Activated naive CD4-positive, alpha-beta T cell treated with anti-CD3 and anti-CD28 coated beads, Interleukin-2, amount 50 U/mL, for 16 hours (primary cell): ENCODE measurements around the gene CNTNAP4.

ENCODE experiments used
- DNase-seq: peaks from one replicate; pipeline ENCODE4 v3.0.0-alpha.2; 2020

The CNTNAP4 gene

DNA sequence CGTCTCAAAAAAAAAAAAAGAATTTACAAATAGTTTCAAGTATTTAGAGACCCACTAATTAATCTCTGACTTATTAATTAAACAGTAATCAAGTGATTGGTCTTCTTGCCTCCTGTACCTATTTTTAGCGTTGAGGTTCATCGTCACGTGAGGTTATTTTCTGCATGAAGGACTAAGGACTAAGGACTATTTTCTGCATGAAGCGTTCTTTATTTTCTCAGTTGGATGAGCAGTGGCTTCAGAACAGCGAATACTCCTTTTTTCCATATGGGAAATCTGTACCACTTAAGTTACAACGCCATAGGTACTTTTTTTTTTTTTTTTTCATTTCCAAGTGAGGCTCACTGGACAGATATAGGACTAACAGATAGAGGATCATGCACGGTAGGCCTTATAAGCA is 224.9 kb downstream of the CNTNAP4 start:
- DNase-seq = no peak

DNA sequence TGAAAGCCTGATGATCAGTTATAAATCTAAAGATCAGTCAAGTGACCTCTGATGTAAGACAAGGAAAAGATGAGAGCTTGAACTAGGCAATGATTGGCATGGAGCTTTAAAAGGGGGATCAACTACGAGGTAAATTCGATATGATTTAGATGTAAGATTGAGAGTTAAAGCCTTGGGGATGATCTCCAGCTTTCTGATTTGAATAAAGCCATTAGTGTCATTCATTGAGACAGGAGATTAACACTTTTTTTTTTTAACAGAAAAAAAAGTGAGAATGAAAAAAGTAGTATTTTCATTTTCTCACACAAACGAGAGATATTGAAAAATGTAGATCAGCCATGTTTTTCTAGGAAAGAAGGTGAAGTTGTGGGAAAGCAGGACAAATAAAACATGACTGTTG is 225.4 kb downstream of the CNTNAP4 start:
- DNase-seq = no peak

DNA sequence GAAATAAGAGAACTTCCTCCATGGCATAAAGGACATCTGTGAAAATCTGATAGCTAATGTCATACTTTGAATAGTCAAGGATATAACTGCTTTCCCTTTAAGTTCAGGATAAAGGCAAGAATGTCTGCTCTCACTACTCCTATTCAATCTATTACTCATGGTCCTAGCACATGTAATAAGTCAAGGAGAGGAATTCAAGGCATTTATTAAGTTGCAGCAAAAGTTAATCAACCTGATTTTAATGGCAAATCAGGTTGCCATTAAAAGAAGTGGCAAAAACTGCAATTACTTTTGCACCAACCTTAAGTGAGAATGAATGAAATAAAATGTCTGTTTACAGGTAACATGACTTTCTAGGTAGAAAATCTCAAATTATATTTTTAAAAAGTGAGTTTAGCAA is 225.9 kb downstream of the CNTNAP4 start:
- DNase-seq = no peak

DNA sequence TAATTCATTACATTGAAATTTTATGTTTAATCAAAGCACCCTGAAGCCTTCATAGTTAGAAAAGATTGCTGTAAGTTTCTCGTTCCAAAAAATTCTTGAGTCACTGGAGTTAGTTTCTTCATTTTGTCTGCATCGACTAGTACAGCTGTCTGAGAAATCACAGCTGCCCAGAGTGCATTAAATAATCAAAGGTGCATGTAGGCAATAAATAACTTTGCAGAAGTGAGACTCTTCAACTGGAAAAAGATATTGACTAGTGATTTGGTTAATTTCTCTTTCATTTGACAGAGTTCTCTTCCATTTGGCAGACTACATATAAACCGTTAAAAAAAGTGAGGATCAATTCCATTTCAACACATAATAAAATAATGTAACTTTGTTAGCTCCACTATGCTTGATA is 234.0 kb downstream of the CNTNAP4 start:
- DNase-seq = no peak

DNA sequence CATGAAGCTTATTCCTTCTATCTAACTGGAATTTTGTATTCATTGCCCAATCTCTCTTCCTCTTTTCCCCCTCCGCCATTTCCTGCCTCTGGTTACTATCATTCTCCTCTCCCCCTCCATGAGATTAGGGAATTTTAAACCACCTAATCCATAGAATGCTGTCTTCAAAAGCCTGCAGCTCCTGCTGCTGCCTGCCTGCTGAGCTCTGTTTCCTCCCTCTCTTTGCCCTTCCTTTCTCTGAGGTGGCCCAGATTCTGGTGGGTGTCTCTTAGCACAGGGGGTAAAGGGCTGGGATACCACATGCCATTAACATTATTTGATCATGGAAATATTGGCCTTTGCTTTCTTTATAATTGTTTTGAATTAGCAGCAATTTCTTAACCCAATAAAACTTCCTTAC is 241.6 kb downstream of the CNTNAP4 start:
- no peak for DNase-seq

DNA sequence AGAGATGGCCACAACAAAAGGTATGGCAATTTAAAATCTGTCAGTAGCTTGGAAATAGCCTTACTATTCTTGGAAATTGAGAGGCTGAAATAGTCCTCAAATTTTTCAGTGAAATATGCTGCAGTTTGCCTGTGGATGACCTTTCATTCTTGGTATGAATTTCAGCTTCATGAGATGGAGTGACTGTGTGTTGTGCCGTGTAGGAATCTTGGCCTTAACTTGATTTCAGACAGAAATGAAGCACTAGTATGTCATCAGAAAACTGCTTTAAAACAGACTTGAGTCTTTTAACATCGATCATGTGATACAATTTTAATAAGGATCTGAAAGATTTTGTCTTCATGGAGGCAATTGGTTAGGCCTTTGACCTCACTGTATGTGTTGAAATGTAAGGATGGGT is 247.2 kb downstream of the CNTNAP4 start:
- DNase-seq = no peak

DNA sequence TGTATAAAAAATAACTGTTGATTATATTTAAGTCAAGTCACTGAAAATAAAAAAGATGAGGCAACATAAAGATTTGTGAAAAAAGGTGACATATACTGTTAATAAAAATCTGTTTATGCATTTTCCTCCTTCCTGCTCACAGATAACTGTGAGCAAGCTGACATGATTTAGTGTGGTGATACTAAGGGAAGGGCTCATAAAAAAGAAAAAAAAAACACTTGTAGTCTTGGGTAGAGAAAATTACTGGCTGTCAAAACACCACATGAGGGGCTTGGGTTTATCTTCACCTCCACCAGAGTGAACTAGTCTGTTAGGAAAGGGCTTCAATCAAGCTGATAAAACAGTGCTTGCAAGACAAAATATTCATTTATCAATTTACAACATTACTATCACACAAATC is 247.6 kb downstream of the CNTNAP4 start:
- no peak for DNase-seq

DNA sequence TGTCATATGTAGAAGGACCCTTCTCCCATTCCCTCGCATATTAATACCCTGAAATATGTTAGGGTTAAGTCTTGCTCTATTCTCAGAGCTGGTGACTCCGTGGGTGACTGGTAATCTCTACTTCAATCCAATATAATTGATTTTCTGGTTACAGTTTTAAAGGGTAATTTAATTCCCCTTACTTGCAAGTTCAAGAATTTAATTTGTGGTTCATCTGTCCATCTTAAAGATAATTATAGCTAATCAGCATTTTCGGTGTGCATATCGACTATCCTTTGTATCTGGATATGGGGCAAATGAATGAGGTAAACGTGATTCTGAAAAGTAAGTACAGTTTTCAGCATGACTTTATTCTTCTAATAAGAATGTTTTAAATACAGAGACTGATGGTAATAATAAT is 250.0 kb downstream of the CNTNAP4 start:
- no peak for DNase-seq

DNA sequence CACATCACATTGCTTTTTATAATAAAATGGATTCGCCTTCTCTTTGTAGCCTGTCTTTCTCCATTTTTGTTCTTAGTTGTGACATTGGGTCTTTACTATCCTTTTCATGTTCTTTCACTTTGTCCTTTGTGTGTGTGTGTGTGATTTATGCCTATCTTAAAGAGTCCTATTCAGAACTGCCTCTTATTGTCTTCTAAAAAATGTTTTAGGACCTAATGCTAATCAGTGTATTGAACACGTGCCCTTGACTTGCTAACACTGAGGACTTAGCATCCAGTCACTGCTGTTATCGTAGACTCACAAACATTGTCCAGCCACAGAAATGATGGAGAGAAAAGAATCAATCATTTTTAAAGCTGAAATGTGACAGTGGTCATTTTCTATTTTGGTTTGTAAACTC is 251.9 kb downstream of the CNTNAP4 start:
- no peak for DNase-seq

DNA sequence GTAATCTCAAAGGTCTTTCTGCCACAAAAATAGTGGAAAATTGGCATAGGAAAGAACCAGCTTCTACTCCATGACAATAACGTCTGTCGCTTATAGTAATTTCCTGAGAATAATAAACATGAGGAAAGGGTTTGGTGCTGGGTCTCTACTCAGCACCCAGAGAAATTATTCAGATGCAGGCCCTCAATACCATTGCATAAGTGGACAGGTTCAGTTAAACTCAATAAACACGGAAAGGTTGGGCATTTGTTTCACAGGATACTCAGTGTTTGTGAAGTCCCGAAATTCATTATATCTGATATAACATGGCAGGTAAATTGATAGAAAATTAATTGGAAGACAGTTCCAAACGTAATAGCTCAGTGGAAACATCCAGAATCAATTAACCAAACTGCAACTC is 254.0 kb downstream of the CNTNAP4 start:
- DNase-seq = no peak

DNA sequence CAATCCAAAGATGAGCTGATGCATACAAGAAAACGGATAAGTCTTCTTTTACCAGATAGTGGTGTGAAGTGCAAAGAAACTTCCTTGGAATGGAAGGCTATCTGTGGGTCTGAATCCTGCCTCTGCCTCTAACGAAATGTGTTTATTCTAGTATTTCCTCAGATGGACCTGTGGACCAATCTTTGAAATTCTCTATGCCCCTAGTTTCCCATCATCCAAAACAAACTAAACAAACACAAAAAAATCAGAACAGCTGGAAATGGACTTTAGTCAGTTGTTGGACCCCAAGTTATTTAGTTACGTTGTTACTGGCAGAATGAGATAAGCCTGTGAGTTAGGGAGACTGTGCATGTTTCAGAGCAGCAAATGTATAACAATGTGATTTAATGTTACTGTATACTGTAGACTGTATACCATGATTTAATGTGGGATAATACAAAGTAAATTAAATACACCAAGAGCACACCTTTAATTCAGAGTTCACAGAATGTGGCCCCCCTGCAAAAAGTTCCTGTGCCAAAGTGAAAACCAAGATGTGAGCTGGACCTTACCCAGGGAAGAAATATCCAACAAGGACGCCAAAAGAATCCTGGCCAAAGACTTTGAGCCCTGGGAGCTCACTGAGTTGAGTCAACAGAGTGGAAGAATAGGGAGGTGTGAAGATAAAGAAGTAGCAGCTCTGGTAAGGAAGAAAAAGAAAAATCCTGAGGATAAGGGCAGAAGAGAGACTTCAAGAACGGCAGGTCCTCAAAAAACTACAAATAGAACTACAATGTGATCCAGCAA is 255.2 kb downstream of the CNTNAP4 start:
- DNase-seq = no peak

DNA sequence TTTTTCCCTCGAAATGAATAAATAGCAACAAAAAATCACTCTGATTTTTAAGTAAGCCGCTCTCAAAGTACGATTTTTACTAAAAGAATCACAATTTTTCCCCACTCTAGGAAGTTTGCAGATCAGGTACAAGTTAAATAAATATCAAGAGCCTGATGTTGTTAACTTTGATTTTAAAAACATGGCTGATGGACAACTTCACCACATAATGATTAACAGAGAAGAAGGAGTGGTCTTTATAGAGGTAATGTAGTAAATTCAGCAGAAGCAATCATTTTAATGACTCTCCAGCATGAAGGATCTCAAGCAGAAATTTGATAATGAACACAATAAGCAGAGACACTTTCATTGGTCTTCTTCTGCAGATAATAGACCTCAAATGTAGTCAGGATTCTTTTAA is 262.4 kb downstream of the CNTNAP4 start:
- no peak for DNase-seq

DNA sequence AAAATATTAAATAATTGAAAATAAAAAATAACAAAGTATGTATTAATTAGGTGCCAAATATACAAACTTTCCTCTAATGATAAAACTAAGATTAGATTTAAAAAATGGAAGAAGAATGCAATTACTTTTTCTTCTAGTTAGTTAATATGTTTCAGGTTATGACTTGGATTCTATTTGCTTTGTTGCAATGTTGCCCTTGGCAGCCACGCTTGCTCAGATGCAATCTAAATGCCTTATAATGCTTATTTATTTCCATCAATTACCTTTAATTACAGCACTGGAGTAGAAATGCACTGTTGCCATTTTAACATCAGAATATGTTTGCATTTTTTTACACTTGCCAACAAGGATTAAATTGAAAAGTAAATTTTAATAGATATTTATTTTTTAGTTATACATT is 263.9 kb downstream of the CNTNAP4 start:
- no peak for DNase-seq

DNA sequence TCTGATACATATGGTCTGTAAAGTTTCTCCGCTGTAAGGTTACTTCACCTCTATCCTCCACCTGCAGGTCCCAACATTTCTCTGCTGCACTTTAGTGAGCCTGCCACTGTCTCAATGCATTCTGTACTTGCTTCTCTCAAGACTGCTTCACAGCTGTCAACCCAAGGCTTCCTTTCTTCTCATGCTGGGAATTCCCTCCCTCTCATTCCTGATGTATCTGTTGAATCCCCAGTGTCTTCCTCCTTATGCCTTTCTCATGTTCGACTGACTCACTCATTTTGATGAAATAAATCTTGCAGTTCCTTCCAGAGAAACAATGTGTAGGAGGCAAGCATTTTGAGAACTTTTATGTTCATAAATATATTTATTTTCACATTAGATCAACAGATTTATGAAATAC is 288.3 kb downstream of the CNTNAP4 start:
- DNase-seq = no peak

DNA sequence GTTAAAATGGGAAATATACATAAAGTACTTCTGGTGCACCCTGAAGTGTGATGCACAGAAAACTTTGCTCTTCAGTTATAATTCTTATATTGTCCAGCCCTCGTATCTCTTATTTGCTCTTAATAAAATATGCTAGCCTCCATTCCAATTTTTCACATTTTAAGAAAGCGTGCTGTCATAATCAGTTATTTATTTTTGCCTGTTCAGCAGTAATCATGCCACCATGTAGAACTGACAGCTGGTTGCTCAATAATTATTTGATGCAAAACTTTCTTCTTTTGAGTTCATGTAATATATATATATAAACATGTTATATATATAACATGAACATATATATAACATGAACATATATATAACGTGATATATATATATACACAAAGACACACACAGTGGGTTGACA is 294.6 kb downstream of the CNTNAP4 start:
- no peak for DNase-seq

DNA sequence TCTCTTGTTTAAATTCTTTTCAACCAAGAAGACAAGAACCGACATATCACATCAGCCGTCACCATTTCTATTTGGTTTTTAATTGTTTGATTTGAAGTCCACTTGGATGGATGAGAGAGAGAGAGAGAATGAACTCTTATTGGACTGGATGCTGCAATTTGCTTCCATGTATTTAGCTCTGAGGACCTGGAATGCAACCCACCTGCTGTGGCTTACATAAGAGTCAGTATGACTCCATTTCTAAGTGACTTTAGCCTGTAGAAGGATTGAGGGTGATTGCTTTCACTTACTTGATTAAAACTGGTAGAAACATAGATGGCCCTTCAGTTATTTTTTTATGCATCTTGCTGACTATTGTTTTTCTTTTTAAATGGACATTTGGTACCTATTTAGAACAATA is 296.1 kb downstream of the CNTNAP4 start:
- DNase-seq = no peak

DNA sequence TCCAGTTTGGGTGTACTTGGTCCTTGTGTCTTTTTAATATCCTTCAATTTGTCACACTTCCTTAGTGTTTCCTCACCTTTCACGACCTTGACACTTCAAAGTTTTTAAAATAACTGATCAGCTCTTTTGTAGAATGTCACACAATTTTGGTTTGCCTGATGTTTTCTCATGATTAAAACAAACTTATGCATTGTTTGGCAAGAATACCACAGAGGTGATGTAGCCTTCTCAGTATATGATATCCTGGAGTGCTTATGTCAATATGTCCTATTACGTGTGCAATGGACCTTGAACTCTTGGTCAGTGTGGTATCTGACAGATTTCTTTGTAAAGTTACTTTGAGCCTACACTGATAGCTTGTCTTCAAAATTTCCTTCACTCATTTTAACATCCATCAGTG is 297.4 kb downstream of the CNTNAP4 start:
- no peak for DNase-seq

DNA sequence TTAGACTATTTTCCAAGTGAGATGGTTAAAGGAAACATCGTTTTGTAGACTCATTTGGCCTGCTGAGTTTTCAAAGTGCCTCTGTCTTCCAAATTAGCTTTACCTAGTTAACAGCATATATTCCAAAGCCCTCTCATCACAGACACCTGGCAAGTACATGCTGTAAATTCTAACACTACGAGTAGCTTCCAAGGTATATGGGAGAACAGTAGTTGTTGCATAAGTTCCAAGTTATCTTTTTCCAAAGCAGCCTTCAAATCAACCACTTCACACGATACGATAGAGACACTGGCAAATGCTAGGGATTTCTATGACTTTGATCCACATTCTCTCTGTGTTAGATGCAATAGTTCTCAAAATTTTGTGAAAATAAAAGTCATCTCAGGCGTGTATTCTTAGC is 299.3 kb downstream of the CNTNAP4 start:
- DNase-seq = no peak

DNA sequence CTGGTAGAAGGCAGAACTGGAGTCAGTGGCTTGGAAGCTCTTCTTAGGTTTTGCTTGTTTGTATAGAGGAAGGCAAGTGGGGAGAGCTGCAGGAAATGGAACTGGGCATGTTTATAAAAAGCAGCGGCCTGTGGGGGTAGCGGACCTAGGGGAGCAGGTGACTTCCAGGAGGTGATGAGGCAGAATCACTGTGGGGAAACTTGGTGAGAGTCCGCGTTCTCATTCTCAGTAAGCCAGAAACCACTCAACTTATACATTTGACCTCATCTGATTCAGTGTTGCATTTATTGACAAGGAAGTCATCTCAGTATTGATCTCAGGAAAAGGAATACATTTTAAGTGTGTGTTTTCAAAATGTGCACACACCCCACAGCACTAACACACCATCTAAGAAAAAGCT is 299.8 kb downstream of the CNTNAP4 start:
- no peak for DNase-seq

DNA sequence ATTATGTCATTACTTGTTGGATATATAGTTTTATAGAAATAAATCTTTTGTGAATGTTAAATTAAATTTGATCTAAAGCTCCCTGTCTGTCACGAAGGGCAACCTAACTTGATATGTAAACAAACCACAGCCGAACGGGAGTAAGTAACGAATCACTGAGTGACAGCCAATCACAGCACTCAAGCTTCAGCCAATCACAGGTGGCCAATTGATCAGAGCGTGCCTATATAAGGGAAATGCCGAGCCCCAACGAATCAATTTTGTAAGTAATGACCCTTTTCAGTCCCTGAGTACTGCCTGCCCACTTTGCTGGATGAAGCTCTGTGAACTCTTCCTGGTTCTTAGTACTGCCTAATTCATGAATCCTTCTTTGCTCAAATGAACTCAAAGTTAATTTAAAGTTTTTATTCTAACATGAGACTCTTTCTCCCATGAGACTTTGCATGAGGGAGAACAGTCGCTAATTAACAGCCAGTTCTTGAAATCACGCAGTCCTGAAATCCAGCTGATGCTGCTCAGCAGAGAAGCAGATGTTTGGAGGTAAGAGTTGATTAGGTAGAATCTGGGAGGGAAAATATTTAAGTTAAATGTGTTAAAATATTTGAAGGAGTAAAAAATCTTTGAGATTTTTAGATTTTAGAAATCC is 302.2 kb downstream of the CNTNAP4 start:
- no peak for DNase-seq

DNA sequence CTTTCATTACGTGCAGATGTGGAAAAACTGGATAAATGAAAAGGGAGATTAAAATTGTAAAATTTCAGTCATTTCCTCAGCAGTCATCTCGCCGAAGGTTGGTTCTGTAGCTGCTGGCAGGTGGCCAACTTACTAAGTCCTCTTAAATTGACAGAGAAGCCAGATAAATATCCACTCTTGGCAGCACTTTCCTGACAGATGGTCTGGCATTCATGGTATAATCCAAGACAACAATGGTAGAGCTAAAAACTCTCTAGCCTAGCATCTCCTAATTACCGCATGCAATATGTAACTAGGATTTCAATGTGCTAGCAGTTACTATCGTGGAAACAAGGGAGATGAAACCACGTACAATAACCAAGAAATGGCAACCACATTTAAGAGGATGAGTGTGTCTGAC is 306.3 kb downstream of the CNTNAP4 start:
- DNase-seq = no peak

DNA sequence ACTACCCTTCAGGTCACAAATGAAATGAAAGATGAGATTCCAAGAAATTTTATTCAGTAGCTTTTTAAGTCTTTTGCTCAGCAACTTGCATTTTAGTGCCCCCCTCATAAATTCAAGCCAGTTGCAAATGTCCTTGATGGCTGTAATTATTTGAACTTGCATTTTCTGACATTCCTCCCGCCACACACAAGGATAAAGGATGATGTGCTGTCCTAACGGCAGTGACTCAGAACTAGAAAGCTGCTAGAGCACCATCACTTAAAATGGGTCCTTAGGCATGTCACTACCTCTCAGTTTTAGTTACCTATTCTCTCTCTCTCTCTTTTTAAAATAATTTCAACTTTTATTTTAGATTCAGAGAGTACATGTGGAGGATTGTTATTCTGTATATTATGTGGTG is 306.7 kb downstream of the CNTNAP4 start:
- no peak for DNase-seq

DNA sequence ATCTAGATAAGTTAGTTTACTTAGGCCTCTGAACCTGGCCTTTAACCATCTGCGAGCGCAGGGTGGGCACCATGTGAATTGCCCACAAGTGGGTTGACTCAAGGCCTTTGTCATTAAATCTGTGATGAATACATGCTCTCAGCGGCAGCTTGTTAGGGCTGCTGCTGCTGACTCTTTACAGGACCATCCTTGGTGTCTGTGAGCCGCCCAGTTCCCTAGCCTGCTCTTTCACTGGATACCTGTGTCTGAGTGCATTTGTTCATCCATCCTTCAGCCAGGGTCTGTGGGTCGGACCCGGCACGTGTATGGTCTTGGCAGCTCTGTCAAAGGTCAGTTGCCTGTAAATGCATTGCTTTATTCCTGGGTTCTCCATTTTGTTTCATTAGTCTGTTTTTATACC is 321.3 kb downstream of the CNTNAP4 start:
- DNase-seq = no peak

DNA sequence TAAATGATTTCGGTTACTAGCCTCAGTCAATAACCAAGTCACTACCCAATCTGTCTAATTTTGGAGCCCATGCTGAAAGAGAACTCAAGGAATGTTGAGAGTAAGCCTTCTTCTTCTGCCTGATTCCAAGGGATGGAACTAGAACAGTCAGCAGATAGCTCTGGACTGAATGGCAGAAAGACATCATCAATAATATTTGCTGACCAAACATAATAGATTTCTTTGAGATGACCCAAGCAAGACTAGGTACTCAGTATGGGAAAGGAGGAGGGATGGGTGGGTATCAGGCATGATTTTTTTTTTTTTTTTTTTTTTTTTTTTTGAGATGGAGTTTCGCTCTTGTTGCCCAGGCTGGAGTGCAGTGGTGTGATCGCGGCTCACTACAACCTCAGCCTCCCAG is 330.1 kb downstream of the CNTNAP4 start:
- DNase-seq = no peak
